Measurements from ENCODE around the gene GOLGA3. TPM values are rescaled to one million over a fixed set of nuclear protein-coding genes. Genes with fewer than 3 reads are reported as not detected.
"Not testable (repeated sequence)": the region's sequence is repeated elsewhere in the genome, so short reads cannot be mapped to it uniquely, and the experiment has no call there.

The GOLGA3 gene
- total RNA-seq, 2 experiments from 2014 or later: 63.8 to 64.7 TPM

GRCh38 chr12:132776230-132776625, 52.4 kb downstream of the GOLGA3 start:
- H3K27ac Mint-ChIP-seq; H3K27me3 Mint-ChIP-seq; DNase-seq; H3K9me3 Mint-ChIP-seq; ATAC-seq (ENCODE audit: low read depth); POLR2A ChIA-PET; H3K4me3 Mint-ChIP-seq: not testable (repeated sequence)
- Mint-ChIP-seq H3K4me1 (peaks cover 16% of the 10 kb centered on the region), H3K36me3 (peaks cover 26% of the 10 kb centered on the region)

DNA sequence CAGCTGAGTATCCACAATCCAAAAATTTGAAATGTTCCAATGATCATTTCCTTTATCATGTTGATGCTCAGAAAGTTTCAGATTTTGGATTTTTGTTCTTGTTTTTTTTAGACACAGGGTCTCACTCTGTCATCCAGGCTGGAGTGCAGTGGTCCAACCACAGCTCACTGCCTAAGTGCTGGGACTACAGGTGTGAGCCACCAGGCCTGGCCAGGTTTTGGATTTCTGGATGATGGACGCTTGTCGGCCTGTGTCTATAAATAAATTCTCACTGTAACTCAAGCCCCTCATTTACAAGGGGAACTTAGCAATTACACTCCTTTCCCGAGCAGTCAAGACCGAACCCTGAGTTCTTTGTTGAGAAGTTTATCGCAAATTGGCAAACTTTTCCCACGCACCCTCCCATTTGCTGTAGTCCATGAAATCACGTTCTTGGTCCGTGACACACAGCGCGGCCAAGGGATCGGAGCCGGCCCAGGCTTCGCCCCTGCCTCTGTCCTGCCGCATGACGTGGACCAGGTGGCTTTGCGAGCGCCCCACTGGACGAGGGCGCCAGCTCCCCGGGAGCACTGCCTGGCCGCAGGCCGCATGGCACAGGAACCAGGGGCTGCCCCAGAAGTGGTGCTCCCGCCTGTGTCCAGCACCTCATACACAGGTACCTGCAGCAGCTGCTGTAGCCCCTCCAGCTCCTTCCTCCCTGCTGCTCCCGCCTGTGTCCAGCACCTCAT, 53.0 kb downstream of the GOLGA3 start:
- H3K4me3 Mint-ChIP-seq: no peak overlapping the region
- ATAC-seq (ENCODE audit: low read depth) (no peak), DNase-seq (no peak)
- peaks cover 24% of the 10 kb centered on the region for H3K36me3 Mint-ChIP-seq
- H3K27me3 Mint-ChIP-seq: no peaks in the 10 kb centered on the region
- H3K4me1 Mint-ChIP-seq: peaks cover 16% of the 10 kb centered on the region
- H3K9me3 Mint-ChIP-seq: no peaks in the 10 kb centered on the region
- H3K27ac Mint-ChIP-seq: no peak overlapping the region
- POLR2A ChIA-PET: no interaction called here

DNA sequence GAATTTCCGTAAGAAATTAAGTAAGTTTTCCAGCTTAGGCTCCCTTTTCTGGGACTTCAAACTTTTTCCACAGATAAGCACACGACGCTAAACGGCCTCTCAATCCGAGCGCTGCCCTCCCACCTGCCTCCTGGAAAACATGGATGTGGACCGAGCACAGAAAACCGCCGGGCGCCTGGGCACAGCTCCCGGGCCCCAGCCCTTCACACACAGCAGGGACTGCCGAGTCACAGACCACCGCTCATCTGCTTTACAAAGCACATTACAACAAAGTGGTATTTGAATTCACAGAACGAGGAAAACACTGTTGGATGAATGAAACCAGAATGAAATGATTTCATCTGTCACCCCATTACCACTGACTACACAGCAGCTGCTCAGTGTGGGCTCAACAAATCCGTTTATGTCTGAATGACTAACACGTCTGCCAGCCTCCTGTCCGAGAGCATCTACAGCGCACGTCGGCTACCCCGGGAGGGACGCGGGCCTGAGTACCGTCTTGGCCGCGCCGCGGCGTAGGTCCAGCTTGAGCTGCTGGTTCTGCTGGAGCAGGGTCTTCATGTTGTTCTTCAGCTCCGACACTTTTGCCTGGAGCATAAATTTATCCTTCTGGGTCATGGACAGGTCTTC, 53.9 kb downstream of the GOLGA3 start:
- DNase-seq (no peak), ATAC-seq (ENCODE audit: low read depth) (no peak)
- Mint-ChIP-seq H3K4me3 (no peak overlapping the region), H3K27ac (no peak overlapping the region), H3K9me3 (no peaks in the 10 kb centered on the region), H3K4me1 (peaks cover 19% of the 10 kb centered on the region), H3K36me3 (peaks cover 18% of the 10 kb centered on the region), H3K27me3 (no peaks in the 10 kb centered on the region)
- POLR2A ChIA-PET: no interaction called here

DNA sequence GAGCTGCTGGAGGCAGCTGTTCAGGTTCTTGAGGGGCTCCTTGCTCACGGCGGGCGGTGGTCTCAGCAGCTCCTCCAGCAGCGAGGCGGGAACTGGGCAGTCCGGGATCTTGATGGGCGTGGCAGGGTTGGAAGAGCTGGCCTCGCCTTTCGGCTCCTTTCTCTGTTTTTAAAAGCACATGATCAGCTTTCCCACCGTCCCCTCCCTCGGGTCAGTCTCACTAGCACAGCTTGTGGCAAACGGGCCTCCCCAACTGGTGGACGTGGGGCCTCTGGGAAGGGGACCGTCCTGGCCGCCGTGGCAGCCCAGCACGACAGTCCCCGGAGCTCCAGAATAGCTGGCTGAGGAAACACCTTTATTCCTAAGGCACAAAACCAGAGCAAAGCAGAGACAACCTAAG, 54.5 kb downstream of the GOLGA3 start:
- no peak for DNase-seq
- Mint-ChIP-seq H3K36me3 (peaks cover 21% of the 10 kb centered on the region), H3K27me3 (no peaks in the 10 kb centered on the region), H3K4me3 (no peak overlapping the region), H3K27ac (no peak overlapping the region), H3K9me3 (no peaks in the 10 kb centered on the region), H3K4me1 (peaks cover 21% of the 10 kb centered on the region)
- no peak for ATAC-seq (ENCODE audit: low read depth)
- POLR2A ChIA-PET: no interaction called here

DNA sequence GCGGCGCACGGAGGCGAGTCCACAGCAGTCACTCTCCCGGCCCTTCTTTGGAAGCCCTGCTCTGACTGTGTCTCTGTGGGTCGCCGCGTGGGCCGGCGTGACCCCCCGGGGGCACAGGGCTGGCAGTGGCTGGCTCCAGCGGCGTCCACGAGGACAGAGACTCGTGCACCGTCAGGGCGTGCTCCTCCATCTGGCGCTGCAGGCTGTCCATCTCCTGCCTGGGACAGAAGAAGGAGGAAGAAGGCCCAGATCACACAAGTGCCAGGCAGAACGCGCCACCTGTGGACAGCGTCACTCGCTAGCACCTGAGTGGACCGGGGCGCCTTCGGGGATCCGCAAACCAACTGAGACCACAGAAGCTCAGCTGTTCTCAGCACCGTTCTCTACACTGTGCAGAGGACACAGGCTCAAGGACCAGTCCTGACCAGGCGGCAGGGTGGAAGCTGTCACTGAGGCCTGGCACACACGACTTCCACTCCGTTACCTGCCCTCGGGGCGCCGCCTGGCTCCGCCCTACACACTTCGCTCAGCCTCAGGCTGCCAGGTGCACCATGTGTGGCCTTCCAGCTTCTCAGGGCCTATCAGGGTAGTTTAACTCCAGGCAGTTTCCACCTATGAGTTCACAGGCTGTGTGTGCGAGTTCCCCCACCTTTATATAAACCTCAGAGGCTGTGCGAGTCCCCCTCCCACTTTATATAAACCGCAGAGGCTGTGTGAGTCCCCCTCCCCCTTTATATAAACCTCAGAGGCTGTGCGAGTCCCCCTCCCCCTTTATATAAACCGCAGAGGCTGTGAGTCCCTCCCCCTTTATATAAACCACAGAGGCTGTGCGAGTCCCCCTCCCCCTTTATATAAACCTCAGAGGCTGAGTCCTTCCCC, 55.4 kb downstream of the GOLGA3 start:
- POLR2A ChIA-PET: no interaction called here
- H3K36me3 Mint-ChIP-seq: peaks cover 26% of the 10 kb centered on the region
- H3K27ac Mint-ChIP-seq: no peak overlapping the region
- H3K27me3 Mint-ChIP-seq: no peaks in the 10 kb centered on the region
- DNase-seq (no peak), ATAC-seq (ENCODE audit: low read depth) (no peak)
- no peak overlapping the region for H3K4me3 Mint-ChIP-seq
- no peaks in the 10 kb centered on the region for H3K9me3 Mint-ChIP-seq
- peaks cover 26% of the 10 kb centered on the region for H3K4me1 Mint-ChIP-seq

- H3K4me3 Mint-ChIP-seq: no peak overlapping the region
- no peak for ATAC-seq (ENCODE audit: low read depth)
- no peak for DNase-seq
- H3K4me1 Mint-ChIP-seq: peaks cover 31% of the 10 kb centered on the region
- H3K9me3 Mint-ChIP-seq: no peaks in the 10 kb centered on the region
- no peaks in the 10 kb centered on the region for H3K27me3 Mint-ChIP-seq
- POLR2A ChIA-PET: no interaction called here
- H3K27ac Mint-ChIP-seq: no peak overlapping the region
- peaks cover 26% of the 10 kb centered on the region for H3K36me3 Mint-ChIP-seq
Observed at GRCh38 chr12:132772606-132773005, 56.1 kb downstream of the GOLGA3 start.

DNA sequence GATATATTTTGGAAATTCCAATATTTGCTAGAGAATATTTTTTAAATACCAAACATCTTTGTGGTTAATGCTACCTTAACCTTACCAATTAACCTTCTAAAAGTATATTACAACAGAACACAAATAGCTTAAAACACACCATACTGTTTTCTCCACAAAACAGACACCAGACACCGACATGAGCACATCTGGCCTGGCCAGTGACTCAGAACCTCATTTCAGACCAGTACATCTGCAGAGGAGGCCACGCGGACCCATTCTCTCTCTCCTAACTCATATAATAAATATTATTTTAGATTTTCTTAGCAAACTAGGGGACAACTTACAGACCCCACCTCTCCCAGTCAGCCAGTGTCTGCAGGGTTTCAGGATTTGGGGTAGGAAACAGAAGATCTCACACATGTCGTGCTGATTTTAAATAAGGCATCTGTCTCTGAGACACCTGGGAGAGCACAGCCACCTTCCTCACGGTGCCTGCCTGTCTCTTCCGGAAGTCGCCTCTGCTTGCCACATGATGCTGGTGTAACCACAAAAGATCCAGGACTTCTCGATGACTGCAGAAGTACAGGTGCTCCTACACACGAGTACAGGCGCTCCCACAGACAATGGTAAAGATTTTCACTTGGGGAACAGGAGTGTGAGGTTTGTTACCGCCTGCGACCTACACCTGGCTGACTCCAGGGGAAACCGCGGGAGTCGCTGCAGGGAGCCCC, 57.4 kb downstream of the GOLGA3 start:
- DNase-seq (peak; percentile 50), ATAC-seq (ENCODE audit: low read depth) (peak; percentile 72)
- Mint-ChIP-seq H3K27me3 (no peaks in the 10 kb centered on the region), H3K36me3 (peaks cover 23% of the 10 kb centered on the region), H3K27ac (peak overlapping the region; percentile 51), H3K9me3 (no peaks in the 10 kb centered on the region), H3K4me3 (peak overlapping the region; percentile 42), H3K4me1 (peaks cover 33% of the 10 kb centered on the region)
- POLR2A ChIA-PET: interaction anchor here (1.0 kb wide), 1 partner anchor 9 kb away, joined by 3 read pairs; the partner anchor contains the start of gene ANKLE2

GRCh38 chr12:132766380-132767085, 62.1 kb downstream of the GOLGA3 start:
- Mint-ChIP-seq H3K4me3 (no peak overlapping the region), H3K9me3 (no peaks in the 10 kb centered on the region), H3K27me3 (no peaks in the 10 kb centered on the region), H3K36me3 (peaks cover 15% of the 10 kb centered on the region), H3K4me1 (peaks cover 25% of the 10 kb centered on the region), H3K27ac (no peak overlapping the region)
- POLR2A ChIA-PET: interaction anchor here (0.6 kb wide), 1 partner anchor 95 kb away, joined by 4 read pairs; no protein-coding TSS in a partner anchor
- no peak for DNase-seq
- ATAC-seq (ENCODE audit: low read depth): no peak

DNA sequence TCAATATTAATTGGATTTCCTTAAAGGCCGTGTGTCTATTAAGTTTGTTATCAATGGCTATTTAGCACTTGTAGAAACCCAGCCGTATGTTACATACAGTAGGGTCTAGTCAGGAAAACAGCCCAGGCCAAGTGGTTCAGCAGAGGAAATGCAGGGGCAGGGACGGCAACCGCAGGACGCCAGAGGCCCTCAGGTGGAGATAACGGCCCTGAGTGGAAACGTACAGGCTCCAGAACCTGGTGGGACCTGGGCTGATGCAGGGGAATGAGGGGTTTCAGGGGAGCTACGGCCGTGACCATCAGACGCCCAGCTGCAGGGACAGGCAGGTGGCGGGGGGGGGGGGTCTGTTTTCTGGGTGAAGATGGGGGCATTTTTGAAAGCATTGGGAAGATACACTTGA, 63.3 kb downstream of the GOLGA3 start:
- POLR2A ChIA-PET: no interaction called here
- Mint-ChIP-seq H3K4me1 (peaks cover 29% of the 10 kb centered on the region), H3K36me3 (peaks cover 20% of the 10 kb centered on the region), H3K27ac (no peak overlapping the region), H3K4me3 (no peak overlapping the region), H3K27me3 (no peaks in the 10 kb centered on the region), H3K9me3 (no peaks in the 10 kb centered on the region)
- no peak for ATAC-seq (ENCODE audit: low read depth)
- DNase-seq: no peak

- Mint-ChIP-seq H3K36me3 (peaks cover 16% of the 10 kb centered on the region), H3K27me3 (no peaks in the 10 kb centered on the region), H3K4me3 (no peak overlapping the region), H3K27ac (no peak overlapping the region), H3K4me1 (peaks cover 30% of the 10 kb centered on the region), H3K9me3 (no peaks in the 10 kb centered on the region)
- POLR2A ChIA-PET: no interaction called here
- ATAC-seq (ENCODE audit: low read depth) (no peak), DNase-seq (no peak)
Observed at GRCh38 chr12:132764231-132764630, 64.4 kb downstream of the GOLGA3 start.

GRCh38 chr12:132761921-132762583, 66.6 kb downstream of the GOLGA3 start:
- Mint-ChIP-seq H3K27me3 (no peaks in the 10 kb centered on the region), H3K9me3 (no peaks in the 10 kb centered on the region), H3K4me1 (peaks cover 23% of the 10 kb centered on the region), H3K36me3 (peaks cover 14% of the 10 kb centered on the region), H3K4me3 (peak overlapping the region; percentile 79), H3K27ac (peak overlapping the region; percentile 78)
- ATAC-seq (ENCODE audit: low read depth): peak; percentile 94
- POLR2A ChIA-PET: interaction anchor here (0.7 to 1.2 kb wide), 2 partner anchors 9 to 110 kb away, joined by 3 read pairs; no protein-coding TSS in a partner anchor
- peak; percentile 93 for DNase-seq
